AG09319 (cell line): ENCODE measurements around the gene DNAH14.
"Not testable (repeated sequence)": the region's sequence is repeated elsewhere in the genome, so short reads cannot be mapped to it uniquely, and the experiment has no call there.

Experiments
- DNase-seq: peaks from one replicate; pipeline ENCODE4 v3.0.0-alpha.2; 2010; ENCODE audit warnings: low read depth; ENCODE audit errors: extremely low read depth
- TF ChIP-seq, protein P1 (sequence below): IDR thresholded peaks from 2 replicates; pipeline ENCODE4 v1.5.1; 2011; ENCODE audit warnings: low read depth, mild to moderate bottlenecking, inconsistent platforms, low read length, moderate library complexity

DNAH14 gene

DNA sequence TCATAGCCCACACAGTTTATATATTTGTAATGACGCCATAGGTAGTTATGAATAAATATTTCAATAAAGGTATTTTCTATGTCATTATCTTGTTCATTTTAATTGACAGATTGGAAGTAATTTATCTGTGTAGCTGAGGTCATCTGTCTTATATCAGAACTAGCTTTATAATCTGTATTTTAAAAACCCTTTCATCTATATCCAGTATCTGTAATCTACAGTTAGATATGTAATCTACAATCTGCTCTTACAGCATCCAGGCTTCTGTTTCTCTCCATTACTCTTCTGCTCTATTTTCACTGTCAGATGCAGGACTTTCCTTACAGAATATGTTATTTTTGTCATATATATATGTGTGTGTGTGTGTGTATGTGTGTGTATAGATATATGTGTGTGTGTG lies 360.8 kb downstream of the DNAH14 start:
- TF ChIP-seq, protein P1, sequence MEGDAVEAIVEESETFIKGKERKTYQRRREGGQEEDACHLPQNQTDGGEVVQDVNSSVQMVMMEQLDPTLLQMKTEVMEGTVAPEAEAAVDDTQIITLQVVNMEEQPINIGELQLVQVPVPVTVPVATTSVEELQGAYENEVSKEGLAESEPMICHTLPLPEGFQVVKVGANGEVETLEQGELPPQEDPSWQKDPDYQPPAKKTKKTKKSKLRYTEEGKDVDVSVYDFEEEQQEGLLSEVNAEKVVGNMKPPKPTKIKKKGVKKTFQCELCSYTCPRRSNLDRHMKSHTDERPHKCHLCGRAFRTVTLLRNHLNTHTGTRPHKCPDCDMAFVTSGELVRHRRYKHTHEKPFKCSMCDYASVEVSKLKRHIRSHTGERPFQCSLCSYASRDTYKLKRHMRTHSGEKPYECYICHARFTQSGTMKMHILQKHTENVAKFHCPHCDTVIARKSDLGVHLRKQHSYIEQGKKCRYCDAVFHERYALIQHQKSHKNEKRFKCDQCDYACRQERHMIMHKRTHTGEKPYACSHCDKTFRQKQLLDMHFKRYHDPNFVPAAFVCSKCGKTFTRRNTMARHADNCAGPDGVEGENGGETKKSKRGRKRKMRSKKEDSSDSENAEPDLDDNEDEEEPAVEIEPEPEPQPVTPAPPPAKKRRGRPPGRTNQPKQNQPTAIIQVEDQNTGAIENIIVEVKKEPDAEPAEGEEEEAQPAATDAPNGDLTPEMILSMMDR: no peak

GRCh38 chr1:225299624-225300023 lies 370.1 kb downstream of the DNAH14 start:
- DNase-seq: no peak
- TF ChIP-seq, protein P1: no peak

More for the DNA sequence above, 360.8 kb downstream of the DNAH14 start:
- DNase-seq: no peak

DNA sequence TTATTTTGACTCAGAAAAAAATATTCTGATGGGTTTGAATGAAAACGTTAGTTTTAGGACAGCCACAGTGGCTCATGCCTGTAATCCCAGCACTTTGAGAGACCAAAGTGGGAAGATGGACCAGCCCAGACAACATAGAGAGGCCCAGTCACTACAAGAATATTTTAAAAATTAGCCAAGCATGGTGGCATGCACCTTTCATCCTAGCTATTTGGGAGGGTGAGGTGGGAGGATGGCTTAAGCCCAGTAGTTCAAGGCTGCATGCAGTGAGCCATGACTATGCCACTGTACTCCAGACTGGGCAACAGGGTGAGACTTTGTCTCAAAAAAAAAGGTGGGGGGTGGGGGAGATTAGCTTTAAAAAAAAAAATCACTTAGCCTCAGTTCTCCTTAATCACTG lies 370.9 kb downstream of the DNAH14 start:
- DNase-seq: no peak

DNA sequence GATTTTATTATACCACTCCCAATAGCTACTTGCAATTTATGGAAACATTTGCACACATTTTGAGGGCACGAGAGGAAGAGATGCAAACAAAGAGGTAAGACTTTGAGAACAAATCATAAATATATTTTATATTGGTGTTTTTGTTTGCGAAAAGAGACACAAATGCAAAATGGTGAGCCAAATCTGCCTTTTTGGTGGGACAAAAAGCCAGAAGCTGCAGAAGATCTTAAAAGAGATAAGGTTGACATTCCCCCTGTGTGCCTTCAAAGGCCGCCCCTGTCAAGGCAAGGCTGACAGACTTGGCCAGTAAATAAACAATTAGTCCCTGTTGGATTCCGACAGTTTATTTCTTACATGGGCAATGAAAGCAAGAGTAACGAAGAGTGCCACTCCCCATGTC lies 375.5 kb downstream of the DNAH14 start:
- no peak for DNase-seq

More for the DNA sequence above, 370.9 kb downstream of the DNAH14 start:
- TF ChIP-seq, protein P1: no peak

GRCh38 chr1:225310544-225310943 lies 381.1 kb downstream of the DNAH14 start:
- not testable (repeated sequence) for DNase-seq

More for the DNA sequence above, 375.5 kb downstream of the DNAH14 start:
- TF ChIP-seq, protein P1: no peak

GRCh38 chr1:225318706-225319575 lies 389.5 kb downstream of the DNAH14 start:
- DNase-seq: peak; percentile 1
- TF ChIP-seq, protein P1: peak; percentile 77

DNA sequence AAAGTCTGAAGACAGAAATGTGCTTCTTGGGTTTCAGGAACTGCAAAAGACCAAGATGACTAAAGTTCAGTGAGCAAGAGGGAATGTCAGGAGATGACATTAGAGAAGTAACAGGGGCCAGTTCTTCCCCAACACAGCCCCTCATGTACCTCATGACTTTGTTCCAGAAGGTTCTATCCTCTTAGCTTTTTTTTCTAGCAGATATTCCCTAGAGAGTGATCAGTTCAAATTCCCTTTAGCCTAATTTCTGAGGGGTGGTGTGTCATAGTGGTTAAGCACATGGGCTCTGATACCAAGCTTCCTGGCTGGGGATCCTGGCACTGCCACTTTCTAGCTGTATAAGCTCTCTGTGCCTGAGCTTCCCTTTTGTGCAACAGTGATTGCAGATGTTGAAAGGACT lies 390.4 kb downstream of the DNAH14 start:
- no peak for DNase-seq
- TF ChIP-seq, protein P1: no peak

- no peak for DNase-seq
- TF ChIP-seq, protein P1: no peak
Measured at GRCh38 chr1:225321784-225322183, 392.3 kb downstream of the DNAH14 start.
